SK-N-SH (cell line): ENCODE results near the gene ZCCHC14.

Source experiments
- CHD2 ChIP-seq: fragments of 150-350 bp; IDR thresholded peaks from 2 replicates; pipeline ENCODE4 v1.6.1; 2018; ENCODE audit warnings: low read length; ENCODE audit not compliant: partially characterized antibody
- JUND ChIP-seq: IDR thresholded peaks from 2 replicates; pipeline ENCODE4 v1.4.0; 2012
- SIN3A ChIP-seq: IDR thresholded peaks from 2 replicates; pipeline ENCODE4 v1.6.1; 2012; ENCODE audit warnings: low read depth, mild to moderate bottlenecking, low read length, moderate library complexity, borderline replicate concordance
- TF ChIP-seq, protein P1 (sequence below): fragments of 200-600 bp; sonication (generic); IDR thresholded peaks from 2 replicates; pipeline ENCODE4 v1.6.1; 2017; ENCODE audit warnings: antibody characterized with exemption, mild to moderate bottlenecking, moderate library complexity

DNA sequence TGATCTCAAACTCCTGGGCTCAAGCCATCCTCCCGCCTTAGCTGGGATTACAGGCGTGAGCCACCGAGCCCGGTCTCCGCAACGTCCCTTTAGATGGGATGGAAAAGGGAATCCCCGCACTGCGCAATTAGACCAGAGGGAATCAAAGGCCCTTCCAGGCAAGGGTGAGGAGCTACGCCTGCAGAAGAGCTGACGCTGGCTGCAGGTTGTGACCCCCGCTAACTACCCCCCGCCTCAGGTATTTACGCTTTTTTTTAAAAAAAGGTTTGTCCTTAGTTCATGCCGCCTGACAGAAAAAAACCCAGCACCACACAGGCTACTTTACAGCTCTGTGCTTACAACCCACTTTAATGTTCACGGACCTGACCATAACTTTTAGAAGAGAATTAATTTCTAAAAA, 26.9 kb downstream of the ZCCHC14 start:
- TF ChIP-seq, protein P1, sequence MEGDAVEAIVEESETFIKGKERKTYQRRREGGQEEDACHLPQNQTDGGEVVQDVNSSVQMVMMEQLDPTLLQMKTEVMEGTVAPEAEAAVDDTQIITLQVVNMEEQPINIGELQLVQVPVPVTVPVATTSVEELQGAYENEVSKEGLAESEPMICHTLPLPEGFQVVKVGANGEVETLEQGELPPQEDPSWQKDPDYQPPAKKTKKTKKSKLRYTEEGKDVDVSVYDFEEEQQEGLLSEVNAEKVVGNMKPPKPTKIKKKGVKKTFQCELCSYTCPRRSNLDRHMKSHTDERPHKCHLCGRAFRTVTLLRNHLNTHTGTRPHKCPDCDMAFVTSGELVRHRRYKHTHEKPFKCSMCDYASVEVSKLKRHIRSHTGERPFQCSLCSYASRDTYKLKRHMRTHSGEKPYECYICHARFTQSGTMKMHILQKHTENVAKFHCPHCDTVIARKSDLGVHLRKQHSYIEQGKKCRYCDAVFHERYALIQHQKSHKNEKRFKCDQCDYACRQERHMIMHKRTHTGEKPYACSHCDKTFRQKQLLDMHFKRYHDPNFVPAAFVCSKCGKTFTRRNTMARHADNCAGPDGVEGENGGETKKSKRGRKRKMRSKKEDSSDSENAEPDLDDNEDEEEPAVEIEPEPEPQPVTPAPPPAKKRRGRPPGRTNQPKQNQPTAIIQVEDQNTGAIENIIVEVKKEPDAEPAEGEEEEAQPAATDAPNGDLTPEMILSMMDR, result no peak
- TF ChIP-seq JUND, result no peak
- no peak for TF ChIP-seq SIN3A
- no peak for TF ChIP-seq CHD2
